ENCODE data around the gene TCP10L. TPM values are rescaled to one million over a fixed set of nuclear protein-coding genes. Genes with fewer than 3 reads are reported as not detected.

The TCP10L gene
- total and polyA plus RNA-seq, 10 of the 15 experiments (the other 5 are each of a cell fraction or from before 2014, with no cell fraction given): 0.11 to 0.45 (median 0.19) TPM; not detected in 3

DNA sequence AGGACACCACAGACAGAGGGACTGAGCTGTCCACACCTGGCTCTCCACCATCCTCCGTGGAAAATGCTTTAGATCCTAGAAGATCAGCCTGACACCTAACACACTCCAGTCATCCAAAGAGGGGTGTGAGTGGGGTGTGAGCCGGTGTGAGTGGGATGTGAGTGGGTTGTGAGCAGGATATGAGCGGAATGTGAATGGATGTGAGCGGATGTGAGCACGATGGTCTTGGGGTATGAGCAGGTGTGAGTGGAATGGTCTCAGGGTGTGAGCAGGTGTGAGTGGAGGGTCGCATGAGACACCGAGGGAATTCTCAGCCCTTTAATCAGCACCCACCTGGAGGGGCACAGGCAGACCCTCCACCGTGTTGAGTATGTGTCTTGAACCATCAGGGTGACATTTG is 851 bp downstream of the TCP10L start:
- Histone ChIP-seq H4K20me1 (ENCODE audit: control insufficient read depth, insufficient read depth) (no peaks in the 10 kb centered on the region), H3K9me3 (replicated peaks; ENCODE audit: control insufficient read depth, insufficient read depth, low read length) (no peaks in the 10 kb centered on the region), H3K27me3 (replicated peaks in 1 of 2; ENCODE audit: control insufficient read depth in 2 of 2, insufficient read depth in 2 of 2, low read length in 1 of 2) (peaks cover 0 to 2% of the 10 kb centered on the region in 2 experiments; a peak in 3 of 4 replicates), H3K36me3 (ENCODE audit: control insufficient read depth in 2 of 2, insufficient read depth in 2 of 2, low read length in 1 of 2) (no peaks in the 10 kb centered on the region), H3K27ac (ENCODE audit: control insufficient read depth, insufficient read depth) (no peak overlapping the region), H3K4me3 (no peak overlapping the region), H2AFZ (ENCODE audit: control insufficient read depth, low read depth, low read length) (no peak overlapping the region), H3K4me2 (ENCODE audit: control insufficient read depth, insufficient read depth) (no peak overlapping the region), H3K4me1 (ENCODE audit: control insufficient read depth, insufficient read depth, low read length) (no peaks in the 10 kb centered on the region), H3K9ac (ENCODE audit: control insufficient read depth, insufficient read depth, low read length) (no peak overlapping the region), H3K79me2 (ENCODE audit: control insufficient read depth, insufficient read depth, low read length) (no peaks in the 10 kb centered on the region)
- ChIA-PET POLR2A (no interaction called here), RAD21 (ENCODE audit: unreplicated experiment) (no interaction called here), CTCF (interaction anchor here (1.8 kb wide), 1 partner anchor 17 kb away, joined by 4 read pairs; no protein-coding TSS in a partner anchor), SMC1A (ENCODE audit: uncharacterized antibody, unreplicated experiment) (no interaction called here)
- no peak for TF ChIP-seq GABPA (IDR thresholded peaks at IDR 0.05; ENCODE audit: low read depth)
- TF ChIP-seq PAX5 (IDR thresholded peaks at IDR 0.05; ENCODE audit: borderline replicate concordance, low read depth, low read length): no peak
- no peak for TF ChIP-seq CBX3 (IDR thresholded peaks at IDR 0.05; ENCODE audit: borderline replicate concordance, low read depth)
- TF ChIP-seq, protein P1, sequence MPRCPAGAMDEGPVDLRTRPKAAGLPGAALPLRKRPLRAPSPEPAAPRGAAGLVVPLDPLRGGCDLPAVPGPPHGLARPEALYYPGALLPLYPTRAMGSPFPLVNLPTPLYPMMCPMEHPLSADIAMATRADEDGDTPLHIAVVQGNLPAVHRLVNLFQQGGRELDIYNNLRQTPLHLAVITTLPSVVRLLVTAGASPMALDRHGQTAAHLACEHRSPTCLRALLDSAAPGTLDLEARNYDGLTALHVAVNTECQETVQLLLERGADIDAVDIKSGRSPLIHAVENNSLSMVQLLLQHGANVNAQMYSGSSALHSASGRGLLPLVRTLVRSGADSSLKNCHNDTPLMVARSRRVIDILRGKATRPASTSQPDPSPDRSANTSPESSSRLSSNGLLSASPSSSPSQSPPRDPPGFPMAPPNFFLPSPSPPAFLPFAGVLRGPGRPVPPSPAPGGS (IDR thresholded peaks at IDR 0.05; ENCODE audit: borderline replicate concordance, insufficient read depth, low read depth, low read length, poor library complexity, severe bottlenecking): peak; percentile 87
- TF ChIP-seq HDAC6 (IDR thresholded peaks at IDR 0.05; ENCODE audit: unreplicated experiment): no peak
- TF ChIP-seq, protein P2, sequence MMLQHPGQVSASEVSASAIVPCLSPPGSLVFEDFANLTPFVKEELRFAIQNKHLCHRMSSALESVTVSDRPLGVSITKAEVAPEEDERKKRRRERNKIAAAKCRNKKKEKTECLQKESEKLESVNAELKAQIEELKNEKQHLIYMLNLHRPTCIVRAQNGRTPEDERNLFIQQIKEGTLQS (IDR thresholded peaks at IDR 0.05; ENCODE audit: borderline replicate concordance, extremely low read depth, low read depth, low read length): no peak
- TF ChIP-seq, protein P3, sequence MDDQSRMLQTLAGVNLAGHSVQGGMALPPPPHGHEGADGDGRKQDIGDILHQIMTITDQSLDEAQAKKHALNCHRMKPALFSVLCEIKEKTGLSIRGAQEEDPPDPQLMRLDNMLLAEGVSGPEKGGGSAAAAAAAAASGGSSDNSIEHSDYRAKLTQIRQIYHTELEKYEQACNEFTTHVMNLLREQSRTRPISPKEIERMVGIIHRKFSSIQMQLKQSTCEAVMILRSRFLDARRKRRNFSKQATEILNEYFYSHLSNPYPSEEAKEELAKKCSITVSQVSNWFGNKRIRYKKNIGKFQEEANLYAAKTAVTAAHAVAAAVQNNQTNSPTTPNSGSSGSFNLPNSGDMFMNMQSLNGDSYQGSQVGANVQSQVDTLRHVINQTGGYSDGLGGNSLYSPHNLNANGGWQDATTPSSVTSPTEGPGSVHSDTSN (IDR thresholded peaks at IDR 0.05; ENCODE audit: insufficient replicate concordance, low read depth, low read length): peak; percentile 56
- TF ChIP-seq TCF3 (IDR thresholded peaks at IDR 0.05; ENCODE audit: borderline replicate concordance, insufficient read depth, low read depth, low read length): peak; percentile 60; the same call in 1 of the 2 replicates
- TF ChIP-seq KDM1A (IDR thresholded peaks at IDR 0.05; ENCODE audit: borderline replicate concordance): no peak
- TF ChIP-seq, protein P4, sequence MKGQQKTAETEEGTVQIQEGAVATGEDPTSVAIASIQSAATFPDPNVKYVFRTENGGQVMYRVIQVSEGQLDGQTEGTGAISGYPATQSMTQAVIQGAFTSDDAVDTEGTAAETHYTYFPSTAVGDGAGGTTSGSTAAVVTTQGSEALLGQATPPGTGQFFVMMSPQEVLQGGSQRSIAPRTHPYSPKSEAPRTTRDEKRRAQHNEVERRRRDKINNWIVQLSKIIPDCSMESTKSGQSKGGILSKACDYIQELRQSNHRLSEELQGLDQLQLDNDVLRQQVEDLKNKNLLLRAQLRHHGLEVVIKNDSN (IDR thresholded peaks at IDR 0.05; ENCODE audit: borderline replicate concordance, extremely low read length, insufficient read depth, low read depth, low read length): no peak
- TF ChIP-seq SRF (IDR thresholded peaks at IDR 0.05; ENCODE audit: low read depth in 2 of 2, low read length in 2 of 2): no peak
- TF ChIP-seq NRF1 (conservative IDR thresholded peaks at IDR 0.05; ENCODE audit: low read depth, low read length): no peak
- no peak for TF ChIP-seq BRCA1 (IDR thresholded peaks at IDR 0.05; ENCODE audit: low read depth, low read length)
- BruUV-seq (replicated peaks): no TSS peak
- FAIRE-seq (no peak), ATAC-seq (no peak), DNase-seq (ENCODE audit: low read depth, low spot score) (no peak)
- in situ Hi-C loops (cut with MboI): no loop called here
- intact Hi-C loops (cut with micrococcal nuclease; ENCODE audit: unreplicated experiment): no loop called here
- 47% methylated on average over 8 of the region's 8 CpGs for WGBS (ENCODE audit: insufficient coverage, insufficient replicate concordance, low lambda C conversion rate, missing lambda C conversion rate)
